Transverse colon (tissue), 4 donors: ENCODE measurements around the gene CFI. TPM values are rescaled to one million over a fixed set of nuclear protein-coding genes. Genes with fewer than 3 reads are reported as not detected.
"Not testable (repeated sequence)": the region's sequence is repeated elsewhere in the genome, so short reads cannot be mapped to it uniquely, and the experiment has no call there.

Experiments used
- DNase-seq: peaks from one replicate; pipeline ENCODE4 v3.0.0-alpha.2; 2019
- H3K27ac ChIP-seq, 4 donors: fragments of 200-600 bp; sonication (generic); 2 replicates each; pipeline ENCODE4 v1.5.1; 2016 to 2018; ENCODE audit warnings: inconsistent platforms in 4 of 4
- H3K27me3 ChIP-seq: fragments of 200-600 bp; sonication (generic); 2 replicates; pipeline ENCODE4 v1.5.1; 2017; ENCODE audit warnings: inconsistent platforms
- H3K36me3 ChIP-seq, 4 donors: fragments of 200-600 bp; sonication (generic); 2 replicates each; pipeline ENCODE4 v1.5.1; 2017 to 2019; ENCODE audit warnings: inconsistent platforms in 4 of 4
- H3K4me1 ChIP-seq, 4 donors: fragments of 200-600 bp; sonication (generic); 2 replicates each; pipeline ENCODE4 v1.5.1; 2017 to 2020; ENCODE audit warnings: inconsistent platforms in 4 of 4
- H3K4me3 ChIP-seq, 4 donors: fragments of 200-600 bp; sonication (generic); 1 replicate in 1 of 4; 2 replicates in 3 of 4; pipeline versions ENCODE4 v1.5.1 to v1.6.1; 2017 to 2019; ENCODE audit warnings: inconsistent platforms in 4 of 4
- H3K9me3 ChIP-seq, 2 donors: fragments of 200-600 bp; sonication (generic); 2 replicates each; pipeline ENCODE4 v1.5.1; 2017 to 2019; ENCODE audit warnings: inconsistent platforms in 2 of 2
- EP300 ChIP-seq: sonication (generic); formaldehyde crosslinking; IDR thresholded peaks from one replicate; pipeline ENCODE4 v1.6.1; 2017; ENCODE audit warnings: antibody characterized with exemption, low read depth
- POLR2A ChIP-seq: fragments of 450-650 bp; IDR thresholded peaks from one replicate; pipeline ENCODE4 v1.6.1; 2016; ENCODE audit warnings: antibody characterized with exemption, mild to moderate bottlenecking, moderate library complexity
- POLR2AphosphoS5 ChIP-seq, 3 donors: sonication (generic); formaldehyde crosslinking; IDR thresholded peaks; one replicate each; pipeline ENCODE4 v1.6.1; 2016; ENCODE audit warnings: antibody characterized with exemption in 3 of 3
- WGBS, 2 donors: methylation state at CpG; one replicate each; pipeline ENCODE4 v1.1.5; 2018; ENCODE audit warnings: low coverage in 1 of 2; 5-methylcytosine and 5-hydroxymethylcytosine counted together
- in situ Hi-C, 4 donors: fragments of 200-750 bp; cut with MboI; loops; one replicate each; pipeline versions ENCODE4 v1.15.0 to v1.15.1; 2017; ENCODE audit warnings: low sequenced_read_pairs in 3 of 4, low pct_ligation_motif_present in 1 of 4, low pct_unique_long_range_greater_than_20kb in 1 of 4
- intact Hi-C: fragments of 100-400 bp; cut with DNase I; formaldehyde crosslinking; loops from one replicate; pipeline ENCODE4 v1.15.1; 2023; ENCODE audit warnings: low total_unique reads
- total RNA-seq, 4 donors: library from RNA; depleted of rRNA; stranded (reverse); fragments of >200 nt; gene quantifications; one replicate each; pipeline ENCODE4 v1.1.0, GENCODE V29; 2016
- TF ChIP-seq, protein P1 (sequence below), 5 experiments: fragments of 200-600 bp in 3 of 5; fragments of 450-650 bp in 2 of 5; sonication (generic) in 3 of 5; IDR thresholded peaks; 1 replicate in 2 of 5; 2 replicates in 3 of 5; pipeline ENCODE4 v1.5.1; 2016 to 2017; ENCODE audit warnings: antibody characterized with exemption in 5 of 5, inconsistent platforms in 3 of 5, mild to moderate bottlenecking in 2 of 5, moderate library complexity in 1 of 5

CFI gene
- total RNA-seq, 4 donors from 2014 or later = 1.9 to 5.6 (median 4.1) TPM; not detected in 1

DNA sequence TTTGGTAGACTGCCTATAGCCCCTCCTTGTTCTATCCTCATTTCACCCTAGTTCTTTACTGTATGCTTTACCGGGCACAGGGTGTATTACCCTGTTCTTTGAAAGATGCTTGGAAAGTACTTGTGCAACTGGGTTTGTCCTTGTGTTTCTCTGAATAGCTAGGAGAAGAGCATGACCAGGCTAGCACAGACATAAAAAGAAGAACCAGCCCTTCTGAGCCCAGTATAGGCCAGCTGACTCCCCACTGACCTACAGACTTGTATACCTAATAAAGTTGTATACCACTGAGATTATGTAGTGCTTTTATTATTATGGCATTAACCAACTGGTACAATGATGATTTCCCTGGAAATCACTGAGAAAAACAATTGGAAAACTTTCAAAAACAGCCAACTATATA is 15.0 kb downstream of the CFI start:
- Histone ChIP-seq H3K36me3 (no peaks in the 10 kb centered on the region), H3K4me3 (no peak overlapping the region), H3K4me1 (no peaks in the 10 kb centered on the region), H3K9me3 (peaks cover 0 to 5% of the 10 kb centered on the region in 2 donors), H3K27me3 (no peaks in the 10 kb centered on the region), H3K27ac (no peak overlapping the region)
- intact Hi-C loops = no loop called here
- no peak for TF ChIP-seq EP300
- TF ChIP-seq POLR2AphosphoS5 (IDR thresholded peaks at IDR 0.05) = no peak
- TF ChIP-seq, protein P1, sequence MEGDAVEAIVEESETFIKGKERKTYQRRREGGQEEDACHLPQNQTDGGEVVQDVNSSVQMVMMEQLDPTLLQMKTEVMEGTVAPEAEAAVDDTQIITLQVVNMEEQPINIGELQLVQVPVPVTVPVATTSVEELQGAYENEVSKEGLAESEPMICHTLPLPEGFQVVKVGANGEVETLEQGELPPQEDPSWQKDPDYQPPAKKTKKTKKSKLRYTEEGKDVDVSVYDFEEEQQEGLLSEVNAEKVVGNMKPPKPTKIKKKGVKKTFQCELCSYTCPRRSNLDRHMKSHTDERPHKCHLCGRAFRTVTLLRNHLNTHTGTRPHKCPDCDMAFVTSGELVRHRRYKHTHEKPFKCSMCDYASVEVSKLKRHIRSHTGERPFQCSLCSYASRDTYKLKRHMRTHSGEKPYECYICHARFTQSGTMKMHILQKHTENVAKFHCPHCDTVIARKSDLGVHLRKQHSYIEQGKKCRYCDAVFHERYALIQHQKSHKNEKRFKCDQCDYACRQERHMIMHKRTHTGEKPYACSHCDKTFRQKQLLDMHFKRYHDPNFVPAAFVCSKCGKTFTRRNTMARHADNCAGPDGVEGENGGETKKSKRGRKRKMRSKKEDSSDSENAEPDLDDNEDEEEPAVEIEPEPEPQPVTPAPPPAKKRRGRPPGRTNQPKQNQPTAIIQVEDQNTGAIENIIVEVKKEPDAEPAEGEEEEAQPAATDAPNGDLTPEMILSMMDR (IDR thresholded peaks at IDR 0.05) = no peak
- no peak for TF ChIP-seq POLR2A
- DNase-seq = no peak
- 80 to 90% methylated on average over 1 of the region's 1 CpG for WGBS, 2 donors
- in situ Hi-C loops = no loop called here

DNA sequence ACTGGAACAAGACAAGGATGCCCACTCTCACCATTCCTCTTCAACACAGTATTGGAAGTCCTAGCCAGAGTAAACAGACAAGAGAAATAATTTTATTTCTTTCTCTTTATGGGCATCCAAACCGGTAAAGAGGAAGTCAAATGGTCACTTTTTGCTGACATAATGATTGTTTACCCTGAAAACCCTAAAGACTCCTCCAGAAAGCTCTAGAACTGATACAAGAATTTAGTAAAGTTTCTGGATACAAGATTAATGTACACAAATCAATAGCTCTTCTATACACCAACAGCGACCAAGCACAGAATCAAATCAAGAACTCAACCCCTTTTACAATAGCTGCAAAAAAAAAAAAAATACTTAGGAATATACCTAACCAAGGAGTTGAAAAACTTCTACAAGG is 19.7 kb downstream of the CFI start:
- in situ Hi-C loops, H3K4me1 ChIP-seq, H3K27ac ChIP-seq, H3K36me3 ChIP-seq, DNase-seq, H3K27me3 ChIP-seq, intact Hi-C loops, H3K4me3 ChIP-seq, H3K9me3 ChIP-seq: not testable (repeated sequence)
- 75 to 79% methylated on average over 1 to 2 of the region's 2 CpGs for WGBS, 2 donors

DNA sequence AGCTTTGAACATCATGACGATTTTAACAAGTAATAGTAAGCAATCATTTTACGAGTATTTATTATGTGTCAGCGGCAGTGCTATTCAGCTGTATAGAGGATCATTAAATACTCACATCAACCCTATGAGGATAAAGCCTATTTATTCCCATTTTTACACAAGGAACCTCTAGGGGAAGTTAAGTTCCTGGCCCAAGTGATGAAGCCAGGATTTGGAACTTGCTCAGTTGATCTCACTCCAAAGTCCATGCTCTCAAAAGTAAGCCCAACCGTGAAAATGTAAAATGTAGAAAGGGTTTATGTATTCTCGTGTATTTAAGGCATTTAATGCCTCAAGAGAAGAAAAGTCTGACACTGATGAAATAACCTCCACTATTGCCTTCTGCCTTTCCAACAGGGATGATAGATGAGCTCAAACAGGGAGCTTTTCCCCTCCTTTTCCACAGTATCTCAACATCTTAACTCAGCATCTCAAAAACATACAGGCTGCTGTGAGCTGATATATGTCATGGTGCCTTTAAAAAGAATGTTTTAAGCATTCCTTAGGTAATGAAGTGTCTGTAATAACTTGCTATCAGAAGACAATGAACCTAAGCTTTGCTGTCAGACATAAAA is 36.9 kb downstream of the CFI start:
- Histone ChIP-seq H3K36me3 (no peaks in the 10 kb centered on the region), H3K27me3 (no peaks in the 10 kb centered on the region), H3K4me3 (no peak overlapping the region), H3K27ac (no peak overlapping the region), H3K9me3 (no peaks in the 10 kb centered on the region), H3K4me1 (no peaks in the 10 kb centered on the region)
- in situ Hi-C loops (no loop called here), intact Hi-C loops (no loop called here)
- TF ChIP-seq POLR2AphosphoS5 (IDR thresholded peaks at IDR 0.05) = no peak
- no peak for TF ChIP-seq EP300
- TF ChIP-seq POLR2A = no peak
- TF ChIP-seq, protein P1 (IDR thresholded peaks at IDR 0.05) = no peak
- no peak for DNase-seq
- 33 to 42% methylated on average over 4 to 5 of the region's 5 CpGs for WGBS, 2 donors

DNA sequence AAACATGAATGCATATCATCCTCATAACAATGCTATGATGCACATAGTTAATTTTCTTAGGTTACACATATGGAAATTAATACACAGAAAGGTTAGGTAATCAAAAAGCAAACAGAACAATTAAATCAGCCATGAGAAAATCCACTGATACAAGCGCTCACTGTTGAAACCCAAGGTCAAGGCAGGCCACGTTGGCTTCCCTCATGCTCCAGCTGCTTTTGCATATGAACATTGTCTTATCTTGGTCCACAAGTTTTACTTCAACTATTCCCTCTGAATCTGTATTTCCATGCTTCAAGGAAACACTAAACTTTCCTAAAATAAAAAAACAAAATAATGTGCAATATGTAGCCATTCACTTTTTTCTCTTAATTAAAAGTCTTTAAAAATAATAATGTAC is 37.4 kb downstream of the CFI start:
- Histone ChIP-seq H3K27me3 (no peaks in the 10 kb centered on the region), H3K4me3 (no peak overlapping the region), H3K36me3 (no peaks in the 10 kb centered on the region), H3K9me3 (no peaks in the 10 kb centered on the region), H3K27ac (no peak overlapping the region), H3K4me1 (no peaks in the 10 kb centered on the region)
- WGBS, 2 donors = 47 to 58% methylated on average over 2 of the region's 2 CpGs
- in situ Hi-C loops = no loop called here
- intact Hi-C loops = no loop called here
- DNase-seq = no peak
- TF ChIP-seq, protein P1 (IDR thresholded peaks at IDR 0.05) = no peak
- TF ChIP-seq POLR2A (no peak), EP300 (no peak), POLR2AphosphoS5 (IDR thresholded peaks at IDR 0.05) (no peak)

DNA sequence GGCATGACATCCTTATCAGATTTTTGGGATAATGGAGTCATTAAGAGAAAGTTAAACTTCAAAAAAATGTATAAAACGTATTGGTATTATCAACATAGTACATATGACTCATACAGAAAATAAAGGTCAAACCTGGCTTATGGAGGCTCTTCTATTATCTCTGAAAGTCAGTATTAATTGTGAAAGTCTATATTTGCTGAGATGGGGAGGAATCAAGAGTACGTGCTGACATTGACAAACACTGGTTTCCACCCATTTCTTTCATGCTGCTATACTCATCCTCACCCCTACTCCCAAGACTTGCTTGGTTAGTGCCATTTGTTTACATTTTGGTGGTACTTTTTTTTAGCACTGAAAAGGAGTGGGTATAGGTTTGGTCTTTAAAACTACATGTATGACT is 41.1 kb downstream of the CFI start:
- TF ChIP-seq POLR2A (no peak), POLR2AphosphoS5 (IDR thresholded peaks at IDR 0.05) (no peak), EP300 (no peak)
- TF ChIP-seq, protein P1 (IDR thresholded peaks at IDR 0.05) = no peak
- 61 to 74% methylated on average over 2 of the region's 2 CpGs for WGBS, 2 donors
- H3K4me3 ChIP-seq = no peak overlapping the region
- no peaks in the 10 kb centered on the region for H3K36me3 ChIP-seq
- H3K4me1 ChIP-seq = no peaks in the 10 kb centered on the region
- no peaks in the 10 kb centered on the region for H3K27me3 ChIP-seq
- no peak for DNase-seq
- H3K9me3 ChIP-seq = no peaks in the 10 kb centered on the region
- in situ Hi-C loops = no loop called here
- H3K27ac ChIP-seq = no peak overlapping the region
- intact Hi-C loops = no loop called here
